Stomach (tissue), 9 donors: ENCODE measurements around the gene LCN12. TPM values are rescaled to one million over a fixed set of nuclear protein-coding genes. Genes with fewer than 3 reads are reported as not detected.

Source experiments
- DNase-seq, 2 donors: peaks; one replicate each; pipeline versions ENCODE4 v3.0.0 to v3.0.0-alpha.2; 2013 to 2019
- H3K27ac ChIP-seq, 5 donors: fragments of 200-600 bp in 4 of 5; sonication (generic) in 4 of 5; one replicate each; pipeline ENCODE4 v1.5.1; 2013 to 2019; ENCODE audit warnings: mild to moderate bottlenecking in 1 of 5, moderate library complexity in 1 of 5
- H3K27me3 ChIP-seq, 3 donors: fragments of 200-600 bp; sonication (generic); one replicate each; pipeline ENCODE4 v1.5.1; 2017 to 2019; ENCODE audit warnings: mixed run types in 1 of 3
- H3K36me3 ChIP-seq, 4 donors: fragments of 200-600 bp; sonication (generic); 1 replicate in 3 of 4; 2 replicates in 1 of 4; pipeline ENCODE4 v1.5.1; 2016 to 2019
- H3K4me1 ChIP-seq, 4 donors: fragments of 200-600 bp; sonication (generic); one replicate each; pipeline ENCODE4 v1.5.1; 2016 to 2019
- H3K4me3 ChIP-seq, 4 donors: fragments of 200-600 bp; sonication (generic) in 3 of 4; one replicate each; pipeline ENCODE4 v1.5.1; 2016 to 2019; ENCODE audit warnings: mild to moderate bottlenecking in 1 of 4
- H3K9me3 ChIP-seq, 4 donors: fragments of 200-600 bp; sonication (generic); one replicate each; pipeline ENCODE4 v1.5.1; 2016 to 2019
- EP300 ChIP-seq: sonication (generic); formaldehyde crosslinking; IDR thresholded peaks from one replicate; pipeline ENCODE4 v1.6.1; 2017; ENCODE audit warnings: antibody characterized with exemption
- POLR2A ChIP-seq, 4 donors: fragments of 450-650 bp; IDR thresholded peaks; one replicate each; pipeline ENCODE4 v1.6.1; 2016; ENCODE audit warnings: antibody characterized with exemption in 4 of 4, control low read depth in 2 of 4, mild to moderate bottlenecking in 1 of 4, moderate library complexity in 1 of 4
- POLR2AphosphoS5 ChIP-seq, 3 donors: sonication (generic); formaldehyde crosslinking; IDR thresholded peaks; one replicate each; pipeline ENCODE4 v1.6.1; 2016; ENCODE audit warnings: antibody characterized with exemption in 3 of 3
- WGBS, 5 donors: extraction: QIAGEN DNeasy Blood & Tissue Kit in 3 of 5; methylation state at CpG; one replicate each; pipeline versions ENCODE4 v1.1.5 to v1.1.7; 2013 to 2018; 5-methylcytosine and 5-hydroxymethylcytosine counted together
- intact Hi-C: fragments of 100-400 bp; cut with DNase I; formaldehyde crosslinking; loops from one replicate; pipeline ENCODE4 v1.15.1; 2023; ENCODE audit warnings: low total_unique reads
- polyA plus RNA-seq, 3 donors: library from polyadenylated mRNA; stranded (reverse); fragments of 200-250 nt; gene quantifications; one replicate each; pipeline ENCODE4 v1.2.3, GENCODE V29; 2013
- total RNA-seq, 5 donors: library from RNA; depleted of rRNA; stranded (reverse); fragments of >200 nt; gene quantifications; one replicate each; pipeline versions ENCODE4 v1.1.0 to v1.2.3, GENCODE V29; 2014 to 2016
- TF ChIP-seq, protein P1 (sequence below), 7 experiments: fragments of 450-650 bp in 4 of 7; fragments of 200-600 bp in 3 of 7; sonication (generic) in 3 of 7; IDR thresholded peaks; one replicate each; pipeline ENCODE4 v1.5.1; 2016 to 2019; ENCODE audit warnings: antibody characterized with exemption in 7 of 7, control low read depth in 2 of 7, mild to moderate bottlenecking in 1 of 7
- donor health status: healthy with polysubstance abuse.
- donor health status: Bipolar disorder and iron deficiency.
- donor health status: healthy.

The LCN12 gene
- total and polyA plus RNA-seq, 8 donors: 0.73 to 6.3 (median 2.3) TPM; not detected in 3

GRCh38 chr9:136991993-136992818, 40.1 kb downstream of the LCN12 start, which contains the start of gene PAXX:
Gene PAXX, plus strand, starts transcription at chr9:136992422. Its CDS starts 22 bp downstream, at chr9:136992444.
- Histone ChIP-seq H3K9me3 (no peaks in the 10 kb centered on the region), H3K27ac (peak within 1 kb of the TSS; percentile 92 to 94 (median 94)), H3K27me3 (peaks cover 0 to 42% (median 0%) of the 10 kb centered on the region in 3 donors), H3K4me1 (peaks cover 43 to 53% (median 50%) of the 10 kb centered on the region in 4 donors), H3K36me3 (peaks cover 0 to 15% (median 11%) of the 10 kb centered on the region in 4 donors), H3K4me3 (peak within 1 kb of the TSS; percentile 67 to 84 (median 73))
- 0 to 2% (median 0%) methylated on average over 29 to 92 of the region's 92 CpGs for WGBS, 5 donors
- DNase-seq: peak; percentile 94 to 97
- intact Hi-C loops: no loop called here
- TF ChIP-seq POLR2AphosphoS5 (IDR thresholded peaks at IDR 0.05) (peak in 1 of 3 donors; percentile 57), POLR2A (IDR thresholded peaks at IDR 0.05) (no peak)

DNA sequence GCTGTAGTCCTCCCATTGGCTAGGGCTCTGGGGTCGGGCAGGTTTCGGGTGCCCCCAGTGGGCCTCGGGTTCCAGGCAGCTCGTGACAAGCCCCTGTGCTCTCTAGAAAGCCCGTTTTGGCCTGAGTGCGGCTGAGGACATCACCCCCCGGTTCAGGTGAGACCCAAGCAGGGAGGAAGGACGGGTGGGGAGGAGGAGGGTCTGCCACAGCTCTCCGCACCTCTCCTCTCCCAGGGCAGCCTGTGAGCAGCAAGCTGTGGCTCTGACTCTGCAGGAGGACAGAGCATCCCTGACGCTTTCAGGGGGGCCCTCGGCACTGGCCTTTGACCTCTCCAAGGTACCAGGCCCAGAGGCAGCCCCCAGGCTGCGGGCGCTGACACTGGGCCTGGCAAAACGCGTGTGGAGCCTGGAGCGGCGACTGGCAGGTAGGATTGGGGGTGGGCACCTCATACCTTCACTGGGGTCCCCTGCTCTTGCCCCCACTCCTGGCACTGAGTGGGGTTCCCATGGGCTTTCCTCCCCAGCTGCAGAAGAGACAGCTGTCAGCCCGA, 40.8 kb downstream of the LCN12 start:
- intact Hi-C loops: no loop called here

DNA sequence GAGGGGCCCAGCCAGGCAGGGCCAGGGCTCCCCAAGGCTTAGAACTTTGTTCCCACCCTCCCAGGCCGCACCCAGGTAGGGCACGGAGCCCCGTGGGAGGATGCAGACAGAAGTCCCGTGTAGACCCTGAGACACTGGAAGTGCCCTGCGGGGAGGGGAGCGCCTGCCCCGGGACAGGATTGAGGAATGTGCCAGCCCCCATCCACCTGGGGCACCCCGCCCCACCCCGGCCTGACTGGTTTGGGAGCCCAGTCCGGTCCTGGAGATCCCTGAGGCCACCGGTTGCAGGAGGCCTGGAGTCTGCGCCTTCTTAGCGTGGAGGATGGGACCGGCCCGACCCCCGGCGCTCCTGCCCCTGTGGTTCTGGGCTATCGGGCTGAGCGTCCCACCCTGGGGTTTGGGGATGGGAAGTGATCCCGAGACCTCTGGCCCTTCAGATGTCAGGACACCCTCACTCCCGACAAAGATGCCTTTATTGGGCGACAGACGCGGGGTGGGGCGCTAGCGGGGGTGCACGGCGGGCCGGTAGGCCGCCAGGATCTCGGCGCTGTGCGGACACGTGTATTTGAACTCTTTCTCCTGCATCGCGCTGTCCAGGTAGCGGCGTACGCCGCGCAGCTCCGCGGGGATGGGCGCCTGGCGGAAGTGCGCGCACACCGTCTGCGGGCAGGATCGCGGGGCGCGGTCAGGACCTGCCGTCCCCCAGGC, 42.3 kb downstream of the LCN12 start:
- Histone ChIP-seq H3K27ac (no peak overlapping the region), H3K4me3 (no peak overlapping the region), H3K27me3 (peaks cover 0 to 44% (median 0%) of the 10 kb centered on the region in 3 donors), H3K4me1 (peaks cover 44 to 74% (median 57%) of the 10 kb centered on the region in 4 donors), H3K9me3 (no peaks in the 10 kb centered on the region), H3K36me3 (peaks cover 0 to 15% (median 11%) of the 10 kb centered on the region in 4 donors)
- intact Hi-C loops: no loop called here
- DNase-seq: no peak
- TF ChIP-seq POLR2A (IDR thresholded peaks at IDR 0.05): no peak
- no peak for TF ChIP-seq EP300
- TF ChIP-seq, protein P1, sequence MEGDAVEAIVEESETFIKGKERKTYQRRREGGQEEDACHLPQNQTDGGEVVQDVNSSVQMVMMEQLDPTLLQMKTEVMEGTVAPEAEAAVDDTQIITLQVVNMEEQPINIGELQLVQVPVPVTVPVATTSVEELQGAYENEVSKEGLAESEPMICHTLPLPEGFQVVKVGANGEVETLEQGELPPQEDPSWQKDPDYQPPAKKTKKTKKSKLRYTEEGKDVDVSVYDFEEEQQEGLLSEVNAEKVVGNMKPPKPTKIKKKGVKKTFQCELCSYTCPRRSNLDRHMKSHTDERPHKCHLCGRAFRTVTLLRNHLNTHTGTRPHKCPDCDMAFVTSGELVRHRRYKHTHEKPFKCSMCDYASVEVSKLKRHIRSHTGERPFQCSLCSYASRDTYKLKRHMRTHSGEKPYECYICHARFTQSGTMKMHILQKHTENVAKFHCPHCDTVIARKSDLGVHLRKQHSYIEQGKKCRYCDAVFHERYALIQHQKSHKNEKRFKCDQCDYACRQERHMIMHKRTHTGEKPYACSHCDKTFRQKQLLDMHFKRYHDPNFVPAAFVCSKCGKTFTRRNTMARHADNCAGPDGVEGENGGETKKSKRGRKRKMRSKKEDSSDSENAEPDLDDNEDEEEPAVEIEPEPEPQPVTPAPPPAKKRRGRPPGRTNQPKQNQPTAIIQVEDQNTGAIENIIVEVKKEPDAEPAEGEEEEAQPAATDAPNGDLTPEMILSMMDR (IDR thresholded peaks at IDR 0.05): no peak
- TF ChIP-seq POLR2AphosphoS5 (IDR thresholded peaks at IDR 0.05): no peak
- WGBS, 5 donors: 67 to 86% (median 77%) methylated on average over 27 to 54 of the region's 54 CpGs

More for the DNA sequence above, 40.8 kb downstream of the LCN12 start:
- H3K4me3 ChIP-seq: peak overlapping the region; percentile 67 to 84 (median 73)
- no peak for TF ChIP-seq EP300
- TF ChIP-seq, protein P1 (IDR thresholded peaks at IDR 0.05): no peak
- no peak for TF ChIP-seq POLR2A (IDR thresholded peaks at IDR 0.05)
- no peak for TF ChIP-seq POLR2AphosphoS5 (IDR thresholded peaks at IDR 0.05)
- H3K27me3 ChIP-seq: peaks cover 0 to 40% (median 0%) of the 10 kb centered on the region in 3 donors
- 14 to 55% (median 37%) methylated on average over 4 to 18 of the region's 18 CpGs for WGBS, 5 donors
- H3K27ac ChIP-seq: peak overlapping the region; percentile 79 to 94 (median 92)
- peaks cover 44 to 60% (median 55%) of the 10 kb centered on the region in 4 donors for H3K4me1 ChIP-seq
- DNase-seq: no peak
- H3K36me3 ChIP-seq: peaks cover 0 to 15% (median 11%) of the 10 kb centered on the region in 4 donors
- no peaks in the 10 kb centered on the region for H3K9me3 ChIP-seq

DNA sequence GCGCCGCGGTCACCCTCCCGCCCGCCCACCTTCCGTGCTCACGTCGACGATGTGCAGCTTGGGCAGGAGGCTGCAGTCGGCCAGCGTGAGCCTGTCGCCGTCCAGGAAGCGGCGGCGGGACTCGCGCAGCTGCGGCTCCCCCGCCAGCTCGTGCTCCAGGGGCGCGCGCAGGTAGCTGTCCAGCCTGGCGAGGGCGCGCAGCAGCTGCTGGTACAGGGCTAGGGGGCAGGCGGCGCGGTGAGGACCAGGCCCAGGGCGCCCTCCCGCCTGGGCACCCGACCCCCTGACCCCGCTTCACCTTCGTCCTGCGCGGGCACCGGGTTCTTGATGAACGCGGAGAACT, 42.8 kb downstream of the LCN12 start:
- Histone ChIP-seq H3K9me3 (no peaks in the 10 kb centered on the region), H3K4me1 (peaks cover 44 to 79% (median 57%) of the 10 kb centered on the region in 4 donors), H3K27me3 (peaks cover 0 to 44% (median 0%) of the 10 kb centered on the region in 3 donors), H3K36me3 (peaks cover 0 to 15% (median 11%) of the 10 kb centered on the region in 4 donors), H3K27ac (peak overlapping the region in 1 of 5 donors; percentile 72), H3K4me3 (peak overlapping the region in 3 of 4 donors; percentile 5 to 31 (median 25))
- intact Hi-C loops: no loop called here
- 35 to 81% (median 48%) methylated on average over 9 to 40 of the region's 40 CpGs for WGBS, 5 donors
- peak in 1 of 2 donors; percentile 67 for DNase-seq
- TF ChIP-seq, protein P1 (IDR thresholded peaks at IDR 0.05): no peak
- TF ChIP-seq EP300 (no peak), POLR2A (IDR thresholded peaks at IDR 0.05) (no peak), POLR2AphosphoS5 (IDR thresholded peaks at IDR 0.05) (no peak)
